GM19324 (cell line): Measurements from ENCODE around the gene WNT4.

ENCODE experiments used
- ATAC-seq: cut with Tn5 transposase; IDR thresholded peaks from one replicate; pipeline ENCODE4 v1.9.1; 2021; ENCODE audit warnings: mild to moderate bottlenecking, moderate library complexity; ENCODE audit not compliant: unreplicated experiment, low FRiP score

WNT4 gene

GRCh38 chr1:22143065-22144033, at the start of gene WNT4:
TSS of gene WNT4 (minus strand) at chr1:22143097. CDS start at chr1:22142922, 175 bp downstream.
- no peak for ATAC-seq

GRCh38 chr1:22190731-22191130, 47.8 kb upstream of the WNT4 start:
- ATAC-seq = no peak

- ATAC-seq = no peak
These were observed 47.4 kb upstream of the WNT4 start for GRCh38 chr1:22190251-22190650.

DNA sequence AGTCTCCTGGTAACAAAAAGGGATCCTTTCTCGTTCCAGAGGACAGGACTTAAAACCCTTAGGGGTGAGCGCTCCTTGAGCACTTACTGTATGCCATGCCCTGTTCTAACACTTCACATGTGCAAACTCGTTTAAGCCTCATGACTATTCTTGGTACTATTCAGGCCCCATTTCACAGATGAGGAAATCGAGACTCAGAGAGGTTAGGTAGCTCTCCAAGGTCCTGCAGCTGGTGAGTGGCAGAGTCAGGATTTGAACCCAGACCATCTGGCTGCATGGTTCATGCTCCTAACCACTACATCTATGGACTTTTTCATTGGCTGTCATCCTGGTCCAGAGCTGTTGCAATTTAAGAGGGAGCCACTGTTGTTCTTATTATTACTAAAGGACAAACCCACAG, 46.7 kb upstream of the WNT4 start:
- no peak for ATAC-seq

DNA sequence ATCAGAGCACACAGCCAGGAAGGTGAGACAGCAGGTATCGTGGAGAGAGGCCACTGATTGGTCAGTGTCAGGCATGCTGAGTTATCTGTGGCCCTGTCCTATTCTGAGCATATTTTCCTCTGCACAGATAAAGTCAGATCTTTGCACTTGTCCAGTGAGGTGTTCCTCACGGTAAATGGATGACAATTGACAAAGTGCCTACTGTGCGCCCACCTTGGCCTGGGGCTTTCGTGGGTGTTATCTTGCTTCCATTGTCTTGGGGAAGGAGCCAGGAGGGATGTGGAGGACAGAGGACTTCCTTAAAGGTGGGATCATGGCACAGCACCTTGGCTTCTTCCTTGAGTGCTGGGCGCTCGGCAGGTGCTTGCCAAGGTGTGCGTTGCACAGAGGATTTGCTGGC, 46.0 kb upstream of the WNT4 start:
- ATAC-seq = no peak

- no peak for ATAC-seq
These were observed 45.5 kb upstream of the WNT4 start for GRCh38 chr1:22188436-22188835.

DNA sequence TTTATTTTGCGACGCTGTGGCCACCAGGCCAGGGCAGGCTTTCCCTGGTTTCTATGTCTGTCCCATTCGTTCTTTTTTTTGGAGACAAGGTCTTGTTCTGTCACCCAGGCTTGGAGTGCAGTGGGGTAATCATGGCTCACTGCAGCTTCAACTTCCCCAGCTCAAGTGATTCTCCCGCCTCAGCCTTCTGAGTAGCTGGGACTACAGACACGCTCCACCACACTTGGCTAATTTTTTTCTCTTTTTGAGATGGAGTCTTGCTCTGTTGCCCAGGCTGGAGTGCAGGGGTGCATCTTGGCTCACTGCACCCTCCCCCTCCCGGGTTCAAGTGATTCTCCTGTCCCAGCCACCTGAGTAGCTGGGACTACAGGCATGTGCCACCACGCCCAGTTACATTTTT, 43.4 kb upstream of the WNT4 start:
- no peak for ATAC-seq

DNA sequence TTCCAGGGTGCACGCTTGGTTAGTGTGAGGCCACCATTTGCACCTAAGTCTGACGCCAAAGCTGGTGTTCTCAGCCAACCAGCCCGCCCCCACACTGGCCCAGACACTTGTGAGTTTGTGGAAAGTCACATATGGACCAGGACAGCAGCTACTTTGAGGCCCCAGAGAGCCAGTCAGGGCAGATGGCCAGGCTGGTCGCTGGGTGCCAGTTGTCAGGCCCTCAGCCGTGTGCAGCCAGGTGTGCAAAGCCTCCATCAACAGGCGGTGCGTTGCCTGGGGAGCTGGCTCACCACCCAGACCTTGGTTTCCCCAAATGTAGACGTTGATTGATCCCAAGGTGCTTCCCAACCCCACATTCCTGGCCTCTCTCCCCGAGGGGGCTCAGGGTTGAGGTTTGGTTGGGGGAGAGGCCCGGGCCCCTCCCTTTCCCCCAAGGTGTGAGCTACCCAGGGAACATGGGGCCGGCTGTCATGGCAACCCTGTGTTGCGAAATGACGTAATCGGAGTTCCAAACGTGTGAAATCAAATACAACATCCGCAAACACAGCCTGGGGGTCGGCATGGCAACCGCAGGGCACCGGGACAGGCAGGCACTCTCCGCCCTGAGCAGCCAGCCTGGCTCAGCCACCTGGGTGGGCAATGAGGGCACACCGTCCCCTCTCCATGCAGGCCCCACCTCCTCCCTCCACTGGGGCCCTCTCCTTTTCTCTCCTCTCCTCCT, 42.2 kb upstream of the WNT4 start:
- ATAC-seq = no peak

DNA sequence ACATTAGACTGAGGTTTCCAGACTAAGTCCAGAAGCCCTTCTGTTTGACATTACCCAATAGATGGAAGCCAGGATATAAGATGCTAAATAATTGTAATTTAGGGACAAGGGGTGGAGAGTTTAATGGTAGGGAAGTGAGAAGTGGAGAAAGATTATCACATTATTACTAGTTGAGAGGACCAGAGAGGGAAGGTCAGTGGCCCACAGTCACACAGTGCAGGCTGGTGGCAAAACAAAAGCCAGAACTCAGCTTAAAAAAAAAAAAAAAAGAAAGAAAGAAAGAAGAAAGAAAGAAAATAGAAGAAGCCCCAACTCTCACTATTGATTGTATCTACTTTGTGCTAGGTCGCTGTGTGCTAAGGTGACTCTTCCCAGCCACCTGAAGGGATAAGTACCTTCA, 41.6 kb upstream of the WNT4 start:
- no peak for ATAC-seq

DNA sequence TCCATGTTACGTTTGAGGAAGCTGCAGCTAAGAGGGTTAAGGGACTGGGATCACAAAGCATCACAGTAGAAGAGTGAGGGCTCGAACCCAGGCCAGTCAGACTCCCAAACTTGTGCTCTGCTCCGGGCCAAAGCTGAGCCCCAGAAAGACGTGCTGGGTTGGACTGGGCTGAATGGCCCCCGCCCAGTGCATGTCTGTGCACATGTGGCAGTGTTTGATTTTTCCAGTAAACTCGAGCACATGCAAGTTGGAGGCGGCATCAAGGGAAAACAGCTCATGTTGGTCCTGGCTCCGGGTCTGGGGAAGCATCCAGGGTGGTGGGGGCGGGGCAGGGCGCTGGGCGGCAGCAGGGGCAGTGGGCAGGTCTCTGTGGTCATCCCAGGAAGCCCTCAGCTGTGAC, 39.8 kb upstream of the WNT4 start:
- ATAC-seq = no peak

DNA sequence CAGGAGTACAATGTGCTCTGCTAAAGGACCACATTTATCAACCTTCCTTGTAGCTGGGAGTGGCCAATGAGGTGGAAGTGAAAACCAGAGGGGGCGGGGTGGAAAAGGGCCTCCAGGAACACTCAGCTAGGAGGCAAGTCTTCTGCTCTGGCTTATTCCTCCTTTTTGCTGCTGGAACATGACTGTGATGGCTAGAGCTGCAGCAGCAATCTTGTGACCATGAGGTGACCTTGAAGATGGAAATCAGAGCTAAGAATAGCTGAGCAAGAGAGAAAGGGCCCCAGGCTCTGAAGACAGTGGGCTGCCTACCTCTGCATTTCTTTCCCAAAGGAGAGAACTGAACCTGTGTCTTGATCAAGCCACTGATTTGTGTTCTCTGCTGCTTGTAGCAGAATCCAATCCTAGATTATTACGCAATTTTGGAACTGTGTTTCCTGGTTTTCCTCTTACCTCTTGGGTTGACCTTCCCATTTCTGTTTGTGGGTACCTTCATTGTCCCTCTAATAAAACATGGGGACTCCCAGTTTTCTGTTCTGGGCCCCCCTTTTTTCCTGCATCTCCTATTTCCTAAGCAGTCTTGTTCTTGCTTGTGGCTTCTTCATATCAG, 36.4 kb upstream of the WNT4 start:
- ATAC-seq = no peak

DNA sequence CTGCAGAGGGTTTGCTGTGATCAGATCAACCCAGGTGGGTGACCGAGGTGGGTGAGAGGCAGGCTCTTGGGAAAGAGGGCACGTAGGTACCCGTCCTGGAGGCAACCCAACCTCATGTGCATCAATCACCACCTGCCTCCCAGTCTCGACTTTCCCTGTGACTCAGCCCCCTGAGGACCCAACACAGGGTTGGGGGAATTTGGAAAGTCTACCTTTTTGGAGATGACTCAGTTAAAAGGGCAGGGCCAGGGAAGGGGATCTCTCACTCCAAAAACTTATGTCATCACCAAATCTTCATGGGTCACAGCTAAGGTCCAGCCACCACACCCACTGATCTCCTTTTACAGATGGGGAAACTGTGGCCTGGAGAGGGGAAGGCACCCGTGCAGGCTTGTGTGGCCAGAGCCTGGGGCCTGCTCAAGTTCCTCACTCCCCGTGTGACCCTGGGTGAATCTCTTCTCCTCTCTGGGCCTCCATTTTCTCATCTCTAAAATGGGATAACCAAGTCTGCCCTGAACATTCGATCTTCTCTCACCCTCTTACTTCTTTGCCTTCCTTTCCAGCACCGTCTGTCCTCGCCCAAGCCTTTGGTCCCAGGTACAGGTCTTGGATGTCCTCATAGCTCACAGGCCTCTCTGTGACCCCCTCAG, 34.6 kb upstream of the WNT4 start:
- no peak for ATAC-seq

DNA sequence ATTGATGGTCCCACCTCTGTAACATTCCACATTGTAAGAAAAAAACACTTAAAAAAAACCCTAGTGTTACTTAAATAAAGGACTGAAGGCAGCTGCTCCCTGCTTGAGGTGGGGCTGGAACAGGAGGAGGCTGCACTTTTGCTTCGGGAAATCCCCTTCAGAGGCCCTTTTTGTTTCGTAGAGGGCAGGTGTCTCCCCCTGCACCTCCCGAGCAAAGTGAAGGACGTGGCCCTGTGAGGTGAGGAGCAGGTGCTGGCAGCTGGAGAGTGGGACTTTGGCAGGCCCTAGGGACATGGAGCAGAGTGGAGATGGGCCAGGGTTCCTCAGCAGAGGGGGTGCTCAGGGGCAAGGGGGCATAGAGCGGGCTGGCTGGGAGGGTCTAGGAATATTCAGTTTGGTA, 33.4 kb upstream of the WNT4 start:
- no peak for ATAC-seq

DNA sequence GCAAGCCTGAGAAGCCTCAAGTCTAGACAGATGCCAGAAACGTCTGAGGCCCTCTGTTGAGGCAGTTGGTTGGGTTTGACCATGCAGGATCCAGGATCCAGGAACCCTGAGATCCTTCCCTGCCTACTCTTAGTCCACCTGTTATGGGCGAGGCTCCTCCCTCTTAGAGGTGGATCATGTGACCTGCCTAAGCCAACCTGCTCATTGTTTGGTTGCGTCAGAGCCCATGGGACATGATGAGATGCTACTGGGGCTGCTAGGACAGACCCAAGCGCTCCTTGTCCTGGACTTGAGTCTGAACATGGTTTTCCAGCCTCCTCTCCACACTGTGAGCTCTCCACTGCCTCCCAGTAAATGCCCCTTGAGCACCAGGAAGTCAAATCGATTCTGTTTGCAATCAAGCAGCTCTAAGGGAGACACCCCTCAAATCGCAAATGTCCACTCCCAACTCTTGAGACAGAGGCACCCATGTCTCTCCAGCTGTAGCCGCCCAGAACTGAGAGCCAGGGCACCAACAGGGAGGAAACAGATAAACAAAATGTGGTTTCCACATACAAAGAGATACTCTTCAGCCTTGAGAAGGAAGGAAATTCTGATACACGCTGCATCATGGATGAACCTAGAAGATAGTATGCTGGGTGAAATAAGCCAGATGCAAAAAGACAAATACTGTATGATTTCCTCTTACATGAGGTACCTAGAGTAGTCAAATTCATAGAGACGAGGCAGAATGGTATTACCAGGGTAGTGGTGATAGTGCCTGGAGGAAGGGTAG, 31.7 kb upstream of the WNT4 start:
- no peak for ATAC-seq

DNA sequence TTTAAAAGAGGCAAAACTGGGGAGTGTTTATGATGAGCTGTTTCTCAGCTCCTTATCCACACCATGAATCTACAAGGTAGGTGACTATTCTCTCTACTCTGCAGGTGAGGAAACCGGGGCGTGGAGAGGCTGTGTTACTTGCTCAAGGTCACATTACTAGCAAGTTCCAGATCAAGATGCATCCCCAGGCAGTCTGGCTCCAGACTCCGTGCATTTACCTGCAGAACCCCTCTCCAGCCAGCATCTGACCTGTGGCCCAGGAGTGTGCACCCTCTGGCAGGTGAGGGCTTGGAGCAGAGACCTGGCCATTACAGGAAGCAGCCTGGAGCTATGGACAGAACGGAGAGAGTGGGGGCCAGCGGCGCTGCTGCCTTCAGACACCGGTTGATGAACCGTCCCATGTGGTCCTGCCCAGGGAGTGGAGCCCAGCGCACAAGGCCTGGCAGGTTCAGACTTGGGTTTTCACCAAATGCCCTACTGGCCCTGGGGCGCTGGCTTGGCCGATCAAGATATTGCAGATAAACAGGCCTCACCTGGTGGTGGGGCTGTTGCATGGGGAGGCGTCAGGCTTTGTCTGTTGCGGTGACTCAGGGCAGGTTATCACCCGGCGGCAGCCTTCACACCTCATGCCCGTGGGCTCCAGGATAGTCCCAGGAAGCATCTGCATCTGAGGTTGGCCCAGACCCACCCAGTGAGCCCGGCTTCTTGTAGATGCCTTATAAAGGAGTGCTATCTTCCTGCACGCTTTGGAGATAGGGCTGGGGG, 29.2 kb upstream of the WNT4 start:
- no peak for ATAC-seq

DNA sequence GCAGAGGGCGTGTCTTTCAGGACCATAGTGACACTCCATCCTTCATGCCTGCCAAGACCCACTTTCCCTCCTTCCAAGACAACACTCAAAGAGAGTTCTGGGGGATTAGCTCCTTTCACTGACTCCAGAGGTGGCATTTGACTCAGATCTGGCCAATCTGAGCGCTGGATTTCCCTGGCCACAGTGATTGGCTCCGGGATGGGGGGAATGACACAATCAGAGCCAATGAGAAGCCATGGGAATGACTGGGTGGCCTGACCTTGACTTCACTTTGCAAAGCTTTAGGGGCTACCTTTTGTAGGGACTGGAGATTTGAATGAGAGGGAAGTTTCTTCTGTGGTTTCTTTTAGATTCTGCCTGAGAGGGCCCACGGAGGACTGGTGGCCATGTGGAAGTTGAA, 26.9 kb upstream of the WNT4 start:
- ATAC-seq = no peak

DNA sequence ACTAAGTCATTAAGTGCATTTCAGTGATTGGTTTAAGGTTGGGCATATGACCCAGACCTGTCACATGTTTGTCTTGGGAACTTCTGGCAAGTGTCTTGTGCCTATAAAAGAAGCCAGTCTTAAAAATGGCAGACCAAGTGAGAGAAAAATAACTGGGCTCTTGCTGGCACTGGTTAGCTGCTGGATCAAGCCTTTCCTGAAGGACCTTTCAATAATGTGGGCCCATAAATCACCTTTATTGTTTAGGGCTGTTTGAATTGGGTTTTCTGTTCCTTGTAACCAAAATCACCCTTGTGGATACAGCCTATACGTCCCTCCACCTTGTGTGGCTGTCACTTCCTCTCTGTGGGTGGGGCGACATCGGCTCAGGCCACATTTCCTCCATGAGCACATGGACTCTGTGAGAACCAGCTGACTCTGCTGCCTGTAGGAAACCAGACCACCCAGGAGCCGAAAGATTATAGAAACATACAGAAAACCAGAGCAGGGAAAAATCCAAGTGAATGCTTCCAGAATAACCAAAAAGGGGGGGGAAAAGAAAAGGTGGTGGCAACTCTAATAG, 25.6 kb upstream of the WNT4 start:
- ATAC-seq = no peak

- ATAC-seq = no peak
These were observed 23.5 kb upstream of the WNT4 start for GRCh38 chr1:22166439-22166838.
